ENCODE results near the gene RANBP9. TPM values are rescaled to one million over a fixed set of nuclear protein-coding genes. Genes with fewer than 3 reads are reported as not detected.

RANBP9 gene
- total RNA-seq, 1 experiment from 2014 or later: 25.8 TPM

GRCh38 chr6:13577926-13578325, 133.7 kb downstream of the RANBP9 start:
- ChIA-PET CTCF (no interaction called here), POLR2A (ENCODE audit: unreplicated experiment) (no interaction called here)
- H3F3A ChIP-seq (ENCODE audit: low read length, unreplicated experiment): no peaks in the 10 kb centered on the region
- H3K9ac ChIP-seq (ENCODE audit: low read length): no peak overlapping the region
- H3K4me3 ChIP-seq (ENCODE audit: low read length): no peak overlapping the region
- H3K4me2 ChIP-seq (ENCODE audit: low read length): no peak overlapping the region
- intact Hi-C loops (cut with micrococcal nuclease): no loop called here
- H3K9me3 ChIP-seq (ENCODE audit: low read length): no peaks in the 10 kb centered on the region
- no peaks in the 10 kb centered on the region for H3K36me3 ChIP-seq (ENCODE audit: low read depth, low read length)
- peaks cover 22% of the 10 kb centered on the region for H3K79me2 ChIP-seq (ENCODE audit: low read length)
- no peak for TF ChIP-seq EZH2phosphoT487 (IDR thresholded peaks at IDR 0.05; ENCODE audit: borderline replicate concordance, low read length)
- TF ChIP-seq EZH2 (IDR thresholded peaks at IDR 0.05; ENCODE audit: low read length, unreplicated experiment): no peak
- no peak for TF ChIP-seq CTCF (conservative IDR thresholded peaks at IDR 0.05; ENCODE audit: low read depth, low read length)
- no peak for DNase-seq
- H3K4me1 ChIP-seq (ENCODE audit: insufficient read depth, low read length): peaks cover 11% of the 10 kb centered on the region
- H3K9me2 ChIP-seq (replicated peaks; ENCODE audit: low read length): no peaks in the 10 kb centered on the region
- no peaks in the 10 kb centered on the region for H3K27me3 ChIP-seq (ENCODE audit: low read length)
- H3K27ac ChIP-seq (ENCODE audit: low read length): no peak overlapping the region
- no peak overlapping the region for H2AFZ ChIP-seq (ENCODE audit: low read length)
- H4K20me1 ChIP-seq (ENCODE audit: low read length): no peaks in the 10 kb centered on the region
- ATAC-seq: no peak
- no TSS peak for BruUV-seq (replicated peaks)

DNA sequence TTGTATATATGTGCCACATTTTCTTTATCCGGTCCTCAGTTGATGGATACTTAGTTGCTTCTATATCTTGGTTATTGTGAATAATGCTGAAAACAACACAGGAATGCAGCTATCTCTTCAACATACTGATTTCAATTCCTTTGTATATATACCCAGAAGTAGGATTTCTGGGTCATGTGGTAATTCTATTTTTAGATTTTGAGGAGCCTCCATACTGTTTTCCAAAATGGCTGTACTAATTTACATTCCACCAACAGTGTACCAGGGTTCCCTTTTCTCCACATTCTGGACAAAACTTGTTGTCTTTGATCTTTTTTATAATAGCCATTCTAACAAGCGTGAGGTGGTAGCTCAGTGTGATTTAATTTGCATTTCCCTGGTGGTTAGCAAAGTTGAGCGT, 135.6 kb downstream of the RANBP9 start:
- Histone ChIP-seq H3K9me3 (ENCODE audit: low read length) (no peaks in the 10 kb centered on the region), H3K4me2 (ENCODE audit: low read length) (no peak overlapping the region), H2AFZ (ENCODE audit: low read length) (no peak overlapping the region), H3K36me3 (ENCODE audit: low read depth, low read length) (no peaks in the 10 kb centered on the region), H3K4me1 (ENCODE audit: insufficient read depth, low read length) (peaks cover 11% of the 10 kb centered on the region), H3K4me3 (ENCODE audit: low read length) (no peak overlapping the region), H4K20me1 (ENCODE audit: low read length) (no peaks in the 10 kb centered on the region), H3K27me3 (ENCODE audit: low read length) (no peaks in the 10 kb centered on the region), H3K27ac (ENCODE audit: low read length) (no peak overlapping the region), H3K9ac (ENCODE audit: low read length) (no peak overlapping the region), H3F3A (ENCODE audit: low read length, unreplicated experiment) (no peaks in the 10 kb centered on the region), H3K79me2 (ENCODE audit: low read length) (peaks cover 24% of the 10 kb centered on the region), H3K9me2 (replicated peaks; ENCODE audit: low read length) (no peaks in the 10 kb centered on the region)
- no peak for DNase-seq
- ChIA-PET CTCF (no interaction called here), POLR2A (ENCODE audit: unreplicated experiment) (no interaction called here)
- ATAC-seq: no peak
- intact Hi-C loops (cut with micrococcal nuclease): no loop called here
- TF ChIP-seq CTCF (conservative IDR thresholded peaks at IDR 0.05; ENCODE audit: low read depth, low read length): no peak
- TF ChIP-seq EZH2 (IDR thresholded peaks at IDR 0.05; ENCODE audit: low read length, unreplicated experiment): no peak
- no peak for TF ChIP-seq EZH2phosphoT487 (IDR thresholded peaks at IDR 0.05; ENCODE audit: borderline replicate concordance, low read length)
- BruUV-seq (replicated peaks): no TSS peak

DNA sequence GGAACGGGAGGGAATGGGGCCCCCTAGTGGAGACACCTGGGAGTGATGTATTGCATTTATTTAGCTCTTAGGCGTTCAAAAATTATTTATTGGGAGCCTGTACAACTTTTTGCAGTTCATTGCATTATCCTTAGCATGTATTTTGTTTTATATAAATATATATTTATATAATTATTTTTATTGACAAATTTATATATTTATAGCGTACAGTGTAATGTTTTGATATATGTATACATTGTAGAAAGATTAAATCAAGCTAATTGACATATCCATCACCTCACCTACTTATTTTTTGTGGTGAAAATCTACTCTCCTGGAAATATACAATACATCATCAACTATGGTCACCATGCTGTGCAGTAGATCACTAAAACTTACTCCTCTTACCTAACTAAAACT, 136.3 kb downstream of the RANBP9 start:
- DNase-seq (no peak), ATAC-seq (no peak)
- Histone ChIP-seq H3K9me3 (ENCODE audit: low read length) (no peaks in the 10 kb centered on the region), H3K9ac (ENCODE audit: low read length) (peak overlapping the region; percentile 95), H3F3A (ENCODE audit: low read length, unreplicated experiment) (no peaks in the 10 kb centered on the region), H2AFZ (ENCODE audit: low read length) (peak overlapping the region; percentile 73; the same call in 1 of the 2 replicates), H3K27ac (ENCODE audit: low read length) (peak overlapping the region; percentile 91; the same call in 1 of the 2 replicates), H3K4me3 (ENCODE audit: low read length) (peak overlapping the region; percentile 79), H3K79me2 (ENCODE audit: low read length) (peaks cover 24% of the 10 kb centered on the region), H3K36me3 (ENCODE audit: low read depth, low read length) (no peaks in the 10 kb centered on the region), H3K4me1 (ENCODE audit: insufficient read depth, low read length) (peaks cover 11% of the 10 kb centered on the region), H3K27me3 (ENCODE audit: low read length) (no peaks in the 10 kb centered on the region), H4K20me1 (ENCODE audit: low read length) (no peaks in the 10 kb centered on the region), H3K9me2 (replicated peaks; ENCODE audit: low read length) (no peaks in the 10 kb centered on the region), H3K4me2 (ENCODE audit: low read length) (peak overlapping the region; percentile 99)
- no TSS peak for BruUV-seq (replicated peaks)
- POLR2A ChIA-PET (ENCODE audit: unreplicated experiment): interaction anchor here (0.6 to 1.4 kb wide), 5 partner anchors 40 to 1194 kb away, joined by 3 to 9 read pairs (median 3); partner anchors contain the start of genes NOL7 and TBC1D7
- TF ChIP-seq EZH2 (IDR thresholded peaks at IDR 0.05; ENCODE audit: low read length, unreplicated experiment) (no peak), CTCF (conservative IDR thresholded peaks at IDR 0.05; ENCODE audit: low read depth, low read length) (peak; percentile 79)
- CTCF ChIA-PET: interaction anchor here (0.6 to 1.4 kb wide), 5 partner anchors 8 to 238 kb away, joined by 3 to 7 read pairs (median 3); partner anchors contain the start of gene NOL7
- intact Hi-C loops (cut with micrococcal nuclease): loop anchor here (1.0 kb wide), 2 partner anchors 39 to 239 kb away; no protein-coding TSS in a partner anchor
